Measurements from ENCODE around the gene DGKD.
A peak's percentile ranks its signal among the peaks of the same experiment; 100 is the strongest.

The DGKD gene

DNA sequence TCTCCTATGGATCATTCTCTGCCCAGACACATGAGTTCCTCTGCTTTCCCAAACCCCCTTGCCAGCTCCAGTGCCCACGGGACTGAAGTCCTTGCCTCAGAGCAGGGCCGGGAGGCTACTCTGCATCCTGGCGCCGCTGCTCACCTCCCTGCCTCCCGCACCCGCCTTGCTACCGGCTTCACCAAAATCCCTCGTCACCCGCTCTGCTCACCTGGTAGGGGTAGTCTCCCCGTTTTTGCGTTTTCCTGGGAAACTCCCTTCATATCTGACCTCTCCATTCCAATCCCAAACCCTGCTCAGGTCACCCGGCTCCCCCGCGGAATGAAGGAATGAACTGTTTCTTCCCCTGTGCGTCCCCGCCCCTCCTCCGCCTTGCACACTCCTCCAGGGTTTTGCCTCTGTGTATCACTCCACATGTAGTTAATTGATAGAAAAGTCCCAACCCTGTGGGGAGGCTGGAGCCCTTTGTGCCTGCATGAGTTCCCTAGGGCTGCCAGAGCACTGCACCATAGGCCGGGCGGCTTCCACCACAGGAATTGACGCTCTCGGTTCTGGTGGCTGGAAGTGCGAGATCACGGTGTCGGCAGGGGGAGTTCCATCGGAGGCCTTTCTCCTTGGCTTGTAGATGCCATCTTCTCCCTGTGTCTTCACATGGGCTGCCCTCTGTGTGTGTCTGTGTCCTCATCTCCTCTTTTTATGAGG is 2.0 kb upstream of the DGKD start:
- Histone ChIP-seq H3K9ac (ENCODE audit: low read depth, low read length) (no peak overlapping the region), H3K4me1 (ENCODE audit: control insufficient read depth, insufficient read depth, low read length) (peaks cover 2% of the 10 kb centered on the region; the same call in 1 of the 2 replicates), H3K27ac (ENCODE audit: low read depth, low read length) (no peak overlapping the region), H3K36me3 (ENCODE audit: control insufficient read depth, insufficient read depth, low read length) (no peaks in the 10 kb centered on the region; the same call in 1 of the 2 replicates), H3K27me3 (ENCODE audit: control insufficient read depth, insufficient read depth, low read length) (peaks cover 26% of the 10 kb centered on the region), H3K4me3 (ENCODE audit: low read depth, low read length) (no peak overlapping the region), H3K9me3 (ENCODE audit: control insufficient read depth, insufficient read depth, low read length) (no peaks in the 10 kb centered on the region)

GRCh38 chr2:233353101-233353768 is 1.1 kb upstream of the DGKD start:
- no peaks in the 10 kb centered on the region for H3K9me3 ChIP-seq (ENCODE audit: control insufficient read depth, insufficient read depth, low read length)
- H3K27me3 ChIP-seq (ENCODE audit: control insufficient read depth, insufficient read depth, low read length) = peaks cover 26% of the 10 kb centered on the region
- H3K4me1 ChIP-seq (ENCODE audit: control insufficient read depth, insufficient read depth, low read length) = peaks cover 2% of the 10 kb centered on the region; the same call in 1 of the 2 replicates
- H3K36me3 ChIP-seq (ENCODE audit: control insufficient read depth, insufficient read depth, low read length) = no peaks in the 10 kb centered on the region; the same call in 1 of the 2 replicates
- H3K27ac ChIP-seq (ENCODE audit: low read depth, low read length) = no peak overlapping the region
- peak overlapping the region; percentile 82 for H3K4me3 ChIP-seq (ENCODE audit: low read depth, low read length)
- H3K9ac ChIP-seq (ENCODE audit: low read depth, low read length) = no peak overlapping the region

GRCh38 chr2:233354500-233354924 is 218 bp downstream of the DGKD start:
- Histone ChIP-seq H3K27ac (ENCODE audit: low read depth, low read length) (no peak overlapping the region), H3K9me3 (ENCODE audit: control insufficient read depth, insufficient read depth, low read length) (no peaks in the 10 kb centered on the region), H3K9ac (ENCODE audit: low read depth, low read length) (peak overlapping the region; percentile 59; the same call in 1 of the 2 replicates), H3K36me3 (ENCODE audit: control insufficient read depth, insufficient read depth, low read length) (no peaks in the 10 kb centered on the region; the same call in 1 of the 2 replicates), H3K4me3 (ENCODE audit: low read depth, low read length) (peak overlapping the region; percentile 86; the same call in 1 of the 2 replicates), H3K27me3 (ENCODE audit: control insufficient read depth, insufficient read depth, low read length) (peaks cover 26% of the 10 kb centered on the region), H3K4me1 (ENCODE audit: control insufficient read depth, insufficient read depth, low read length) (peaks cover 2% of the 10 kb centered on the region; the same call in 1 of the 2 replicates)

- Histone ChIP-seq H3K36me3 (ENCODE audit: control insufficient read depth, insufficient read depth, low read length) (no peaks in the 10 kb centered on the region; the same call in 1 of the 2 replicates), H3K27me3 (ENCODE audit: control insufficient read depth, insufficient read depth, low read length) (peaks cover 26% of the 10 kb centered on the region), H3K9ac (ENCODE audit: low read depth, low read length) (no peak overlapping the region), H3K4me3 (ENCODE audit: low read depth, low read length) (peak overlapping the region; percentile 86), H3K4me1 (ENCODE audit: control insufficient read depth, insufficient read depth, low read length) (peaks cover 2% of the 10 kb centered on the region; the same call in 1 of the 2 replicates), H3K27ac (ENCODE audit: low read depth, low read length) (no peak overlapping the region), H3K9me3 (ENCODE audit: control insufficient read depth, insufficient read depth, low read length) (no peaks in the 10 kb centered on the region)
These were observed 779 bp downstream of the DGKD start for GRCh38 chr2:233354971-233355574.

GRCh38 chr2:233355916-233356315 is 1.6 kb downstream of the DGKD start:
- H3K4me3 ChIP-seq (ENCODE audit: low read depth, low read length) = peak overlapping the region; percentile 86; the same call in 1 of the 2 replicates
- peaks cover 26% of the 10 kb centered on the region for H3K27me3 ChIP-seq (ENCODE audit: control insufficient read depth, insufficient read depth, low read length)
- H3K27ac ChIP-seq (ENCODE audit: low read depth, low read length) = no peak overlapping the region
- H3K36me3 ChIP-seq (ENCODE audit: control insufficient read depth, insufficient read depth, low read length) = no peaks in the 10 kb centered on the region; the same call in 1 of the 2 replicates
- no peak overlapping the region for H3K9ac ChIP-seq (ENCODE audit: low read depth, low read length)
- H3K4me1 ChIP-seq (ENCODE audit: control insufficient read depth, insufficient read depth, low read length) = peaks cover 2% of the 10 kb centered on the region; the same call in 1 of the 2 replicates
- no peaks in the 10 kb centered on the region for H3K9me3 ChIP-seq (ENCODE audit: control insufficient read depth, insufficient read depth, low read length)

GRCh38 chr2:233356546-233357308 is 2.4 kb downstream of the DGKD start:
- peaks cover 26% of the 10 kb centered on the region for H3K27me3 ChIP-seq (ENCODE audit: control insufficient read depth, insufficient read depth, low read length)
- H3K9ac ChIP-seq (ENCODE audit: low read depth, low read length) = no peak overlapping the region
- peaks cover 2% of the 10 kb centered on the region; the same call in 1 of the 2 replicates for H3K4me1 ChIP-seq (ENCODE audit: control insufficient read depth, insufficient read depth, low read length)
- H3K27ac ChIP-seq (ENCODE audit: low read depth, low read length) = no peak overlapping the region
- H3K9me3 ChIP-seq (ENCODE audit: control insufficient read depth, insufficient read depth, low read length) = no peaks in the 10 kb centered on the region
- H3K4me3 ChIP-seq (ENCODE audit: low read depth, low read length) = no peak overlapping the region
- H3K36me3 ChIP-seq (ENCODE audit: control insufficient read depth, insufficient read depth, low read length) = no peaks in the 10 kb centered on the region; the same call in 1 of the 2 replicates

- peaks cover 2% of the 10 kb centered on the region; the same call in 1 of the 2 replicates for H3K4me1 ChIP-seq (ENCODE audit: control insufficient read depth, insufficient read depth, low read length)
- peaks cover 20% of the 10 kb centered on the region for H3K27me3 ChIP-seq (ENCODE audit: control insufficient read depth, insufficient read depth, low read length)
- H3K36me3 ChIP-seq (ENCODE audit: control insufficient read depth, insufficient read depth, low read length) = no peaks in the 10 kb centered on the region; the same call in 1 of the 2 replicates
- H3K4me3 ChIP-seq (ENCODE audit: low read depth, low read length) = no peak overlapping the region
- no peaks in the 10 kb centered on the region for H3K9me3 ChIP-seq (ENCODE audit: control insufficient read depth, insufficient read depth, low read length)
- no peak overlapping the region for H3K9ac ChIP-seq (ENCODE audit: low read depth, low read length)
- H3K27ac ChIP-seq (ENCODE audit: low read depth, low read length) = no peak overlapping the region
These were observed 4.0 kb downstream of the DGKD start for GRCh38 chr2:233358335-233358734.

DNA sequence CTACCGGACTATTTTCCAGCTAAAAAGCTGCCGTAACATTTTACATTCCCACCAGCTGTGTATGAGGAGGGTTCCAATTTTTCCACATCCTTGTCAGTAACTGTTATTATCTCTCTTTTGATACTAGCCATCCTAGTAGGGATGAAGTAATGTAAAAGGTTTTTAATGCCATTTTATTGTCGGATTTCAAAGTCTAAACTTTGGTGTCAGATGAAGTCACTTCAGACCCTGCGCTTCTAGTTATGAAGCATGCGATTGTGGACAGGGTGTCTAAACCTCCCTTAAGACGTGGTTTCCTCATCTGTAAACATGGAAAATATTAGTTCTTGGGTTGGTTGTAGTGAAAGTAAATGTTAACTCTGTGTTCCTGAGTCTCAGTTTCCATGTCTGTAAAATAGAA is 4.7 kb downstream of the DGKD start:
- no peaks in the 10 kb centered on the region; the same call in 1 of the 2 replicates for H3K36me3 ChIP-seq (ENCODE audit: control insufficient read depth, insufficient read depth, low read length)
- H3K9me3 ChIP-seq (ENCODE audit: control insufficient read depth, insufficient read depth, low read length) = no peaks in the 10 kb centered on the region
- no peak overlapping the region for H3K4me3 ChIP-seq (ENCODE audit: low read depth, low read length)
- H3K27me3 ChIP-seq (ENCODE audit: control insufficient read depth, insufficient read depth, low read length) = peaks cover 14% of the 10 kb centered on the region
- no peak overlapping the region for H3K27ac ChIP-seq (ENCODE audit: low read depth, low read length)
- no peak overlapping the region for H3K9ac ChIP-seq (ENCODE audit: low read depth, low read length)
- peaks cover 2% of the 10 kb centered on the region; the same call in 1 of the 2 replicates for H3K4me1 ChIP-seq (ENCODE audit: control insufficient read depth, insufficient read depth, low read length)

DNA sequence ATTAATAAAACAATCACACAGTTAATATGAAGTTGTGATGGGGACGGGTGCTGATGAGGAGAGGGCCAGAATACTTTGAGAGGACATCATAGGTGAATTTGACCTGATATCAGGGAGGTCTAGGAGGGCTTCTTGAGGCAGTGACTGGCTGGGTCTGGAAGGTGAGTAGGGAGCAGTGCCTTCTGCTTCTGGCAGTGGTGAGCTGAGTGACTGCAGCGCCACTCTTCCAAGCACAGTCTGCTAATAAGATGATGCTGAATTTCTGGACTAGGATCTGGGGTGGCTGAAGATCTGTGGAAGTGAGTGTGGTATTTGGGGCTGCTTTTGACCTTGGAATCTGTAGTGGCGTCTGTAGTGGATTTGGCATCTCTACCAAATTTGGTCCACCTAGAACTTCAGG is 5.5 kb downstream of the DGKD start:
- H3K27ac ChIP-seq (ENCODE audit: low read depth, low read length) = no peak overlapping the region
- no peak overlapping the region for H3K9ac ChIP-seq (ENCODE audit: low read depth, low read length)
- H3K4me3 ChIP-seq (ENCODE audit: low read depth, low read length) = no peak overlapping the region
- peaks cover 2% of the 10 kb centered on the region; the same call in 1 of the 2 replicates for H3K4me1 ChIP-seq (ENCODE audit: control insufficient read depth, insufficient read depth, low read length)
- H3K36me3 ChIP-seq (ENCODE audit: control insufficient read depth, insufficient read depth, low read length) = no peaks in the 10 kb centered on the region; the same call in 1 of the 2 replicates
- no peaks in the 10 kb centered on the region for H3K9me3 ChIP-seq (ENCODE audit: control insufficient read depth, insufficient read depth, low read length)
- peaks cover 14% of the 10 kb centered on the region for H3K27me3 ChIP-seq (ENCODE audit: control insufficient read depth, insufficient read depth, low read length)

- no peaks in the 10 kb centered on the region for H3K4me1 ChIP-seq (ENCODE audit: control insufficient read depth, insufficient read depth, low read length)
- no peaks in the 10 kb centered on the region for H3K9me3 ChIP-seq (ENCODE audit: control insufficient read depth, insufficient read depth, low read length)
- no peak overlapping the region for H3K4me3 ChIP-seq (ENCODE audit: low read depth, low read length)
- H3K36me3 ChIP-seq (ENCODE audit: control insufficient read depth, insufficient read depth, low read length) = no peaks in the 10 kb centered on the region; the same call in 1 of the 2 replicates
- H3K27ac ChIP-seq (ENCODE audit: low read depth, low read length) = peak overlapping the region; percentile 5
- H3K27me3 ChIP-seq (ENCODE audit: control insufficient read depth, insufficient read depth, low read length) = peaks cover 4% of the 10 kb centered on the region
- H3K9ac ChIP-seq (ENCODE audit: low read depth, low read length) = no peak overlapping the region
These were observed 6.5 kb downstream of the DGKD start for GRCh38 chr2:233360771-233361176.
